Measurements from ENCODE around the gene DMRTC2. TPM values are rescaled to one million over a fixed set of nuclear protein-coding genes. Genes with fewer than 3 reads are reported as not detected.

The DMRTC2 gene
- total and polyA plus RNA-seq, 2 of the 13 experiments (the other 11 are each of a cell fraction or from before 2014, with no cell fraction given): not detected

DNA sequence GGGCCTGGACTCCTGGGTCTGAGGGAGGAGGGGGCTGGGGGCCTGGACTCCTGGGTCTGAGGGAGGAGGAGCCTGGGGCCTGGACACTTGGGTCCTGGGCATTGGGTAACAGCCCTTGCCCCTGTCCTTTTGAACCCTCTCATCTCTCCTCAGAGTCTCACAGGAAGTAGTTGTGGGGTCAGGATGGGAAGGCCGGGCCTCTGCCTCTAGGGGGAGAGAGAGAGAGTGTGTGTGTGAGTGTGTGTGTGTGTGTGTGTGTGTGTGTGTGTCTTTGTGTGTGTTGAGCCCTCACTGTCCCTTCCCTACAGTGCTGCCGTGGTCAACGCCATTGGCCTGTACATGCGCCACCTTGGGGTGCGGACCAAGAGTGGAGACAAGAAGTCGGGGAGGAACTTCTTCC lies 49.1 kb downstream of the DMRTC2 start (continued):
- TF ChIP-seq CHD4 (IDR thresholded peaks at IDR 0.05; ENCODE audit: borderline replicate concordance, low read length) (no peak), KMT2B (CRISPR knock-in tag; IDR thresholded peaks at IDR 0.05) (no peak), ZBTB38 (CRISPR knock-in tag; IDR thresholded peaks at IDR 0.05) (peak; percentile 61), CEBPB (IDR thresholded peaks at IDR 0.05; ENCODE audit: borderline replicate concordance, low read depth, low read length) (peak; percentile 25; the same call in 1 of the 2 replicates), TEAD2 (CRISPR knock-in tag; IDR thresholded peaks at IDR 0.05) (no peak), ZNF556 (CRISPR knock-in tag; IDR thresholded peaks at IDR 0.05; ENCODE audit: borderline replicate concordance) (no peak), ZNF446 (CRISPR knock-in tag; IDR thresholded peaks at IDR 0.05) (no peak), GFI1 (CRISPR knock-in tag; IDR thresholded peaks at IDR 0.05; ENCODE audit: borderline replicate concordance) (no peak), ZNF264 (CRISPR knock-in tag; IDR thresholded peaks at IDR 0.05) (no peak), ZNF10 (CRISPR knock-in tag; IDR thresholded peaks at IDR 0.05; ENCODE audit: borderline replicate concordance, low read depth) (no peak), GATAD2A (CRISPR knock-in tag; IDR thresholded peaks at IDR 0.05) (0 out of 2 replicates have a peak, but pooled peaks have one; percentile 18), RXRA (CRISPR knock-in tag; IDR thresholded peaks at IDR 0.05) (no peak), ZNF207 (IDR thresholded peaks at IDR 0.05; ENCODE audit: borderline replicate concordance) (no peak), ZNF749 (CRISPR knock-in tag; IDR thresholded peaks at IDR 0.05; ENCODE audit: borderline replicate concordance) (no peak)
- TF ChIP-seq, protein P1, sequence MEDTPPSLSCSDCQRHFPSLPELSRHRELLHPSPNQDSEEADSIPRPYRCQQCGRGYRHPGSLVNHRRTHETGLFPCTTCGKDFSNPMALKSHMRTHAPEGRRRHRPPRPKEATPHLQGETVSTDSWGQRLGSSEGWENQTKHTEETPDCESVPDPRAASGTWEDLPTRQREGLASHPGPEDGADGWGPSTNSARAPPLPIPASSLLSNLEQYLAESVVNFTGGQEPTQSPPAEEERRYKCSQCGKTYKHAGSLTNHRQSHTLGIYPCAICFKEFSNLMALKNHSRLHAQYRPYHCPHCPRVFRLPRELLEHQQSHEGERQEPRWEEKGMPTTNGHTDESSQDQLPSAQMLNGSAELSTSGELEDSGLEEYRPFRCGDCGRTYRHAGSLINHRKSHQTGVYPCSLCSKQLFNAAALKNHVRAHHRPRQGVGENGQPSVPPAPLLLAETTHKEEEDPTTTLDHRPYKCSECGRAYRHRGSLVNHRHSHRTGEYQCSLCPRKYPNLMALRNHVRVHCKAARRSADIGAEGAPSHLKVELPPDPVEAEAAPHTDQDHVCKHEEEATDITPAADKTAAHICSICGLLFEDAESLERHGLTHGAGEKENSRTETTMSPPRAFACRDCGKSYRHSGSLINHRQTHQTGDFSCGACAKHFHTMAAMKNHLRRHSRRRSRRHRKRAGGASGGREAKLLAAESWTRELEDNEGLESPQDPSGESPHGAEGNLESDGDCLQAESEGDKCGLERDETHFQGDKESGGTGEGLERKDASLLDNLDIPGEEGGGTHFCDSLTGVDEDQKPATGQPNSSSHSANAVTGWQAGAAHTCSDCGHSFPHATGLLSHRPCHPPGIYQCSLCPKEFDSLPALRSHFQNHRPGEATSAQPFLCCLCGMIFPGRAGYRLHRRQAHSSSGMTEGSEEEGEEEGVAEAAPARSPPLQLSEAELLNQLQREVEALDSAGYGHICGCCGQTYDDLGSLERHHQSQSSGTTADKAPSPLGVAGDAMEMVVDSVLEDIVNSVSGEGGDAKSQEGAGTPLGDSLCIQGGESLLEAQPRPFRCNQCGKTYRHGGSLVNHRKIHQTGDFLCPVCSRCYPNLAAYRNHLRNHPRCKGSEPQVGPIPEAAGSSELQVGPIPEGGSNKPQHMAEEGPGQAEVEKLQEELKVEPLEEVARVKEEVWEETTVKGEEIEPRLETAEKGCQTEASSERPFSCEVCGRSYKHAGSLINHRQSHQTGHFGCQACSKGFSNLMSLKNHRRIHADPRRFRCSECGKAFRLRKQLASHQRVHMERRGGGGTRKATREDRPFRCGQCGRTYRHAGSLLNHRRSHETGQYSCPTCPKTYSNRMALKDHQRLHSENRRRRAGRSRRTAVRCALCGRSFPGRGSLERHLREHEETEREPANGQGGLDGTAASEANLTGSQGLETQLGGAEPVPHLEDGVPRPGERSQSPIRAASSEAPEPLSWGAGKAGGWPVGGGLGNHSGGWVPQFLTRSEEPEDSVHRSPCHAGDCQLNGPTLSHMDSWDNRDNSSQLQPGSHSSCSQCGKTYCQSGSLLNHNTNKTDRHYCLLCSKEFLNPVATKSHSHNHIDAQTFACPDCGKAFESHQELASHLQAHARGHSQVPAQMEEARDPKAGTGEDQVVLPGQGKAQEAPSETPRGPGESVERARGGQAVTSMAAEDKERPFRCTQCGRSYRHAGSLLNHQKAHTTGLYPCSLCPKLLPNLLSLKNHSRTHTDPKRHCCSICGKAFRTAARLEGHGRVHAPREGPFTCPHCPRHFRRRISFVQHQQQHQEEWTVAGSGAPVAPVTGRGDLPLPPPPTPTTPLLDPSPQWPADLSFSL (CRISPR knock-in tag; IDR thresholded peaks at IDR 0.05): peak; percentile 99
- TF ChIP-seq, protein P2, sequence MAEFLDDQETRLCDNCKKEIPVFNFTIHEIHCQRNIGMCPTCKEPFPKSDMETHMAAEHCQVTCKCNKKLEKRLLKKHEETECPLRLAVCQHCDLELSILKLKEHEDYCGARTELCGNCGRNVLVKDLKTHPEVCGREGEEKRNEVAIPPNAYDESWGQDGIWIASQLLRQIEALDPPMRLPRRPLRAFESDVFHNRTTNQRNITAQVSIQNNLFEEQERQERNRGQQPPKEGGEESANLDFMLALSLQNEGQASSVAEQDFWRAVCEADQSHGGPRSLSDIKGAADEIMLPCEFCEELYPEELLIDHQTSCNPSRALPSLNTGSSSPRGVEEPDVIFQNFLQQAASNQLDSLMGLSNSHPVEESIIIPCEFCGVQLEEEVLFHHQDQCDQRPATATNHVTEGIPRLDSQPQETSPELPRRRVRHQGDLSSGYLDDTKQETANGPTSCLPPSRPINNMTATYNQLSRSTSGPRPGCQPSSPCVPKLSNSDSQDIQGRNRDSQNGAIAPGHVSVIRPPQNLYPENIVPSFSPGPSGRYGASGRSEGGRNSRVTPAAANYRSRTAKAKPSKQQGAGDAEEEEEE (CRISPR knock-in tag; IDR thresholded peaks at IDR 0.05; ENCODE audit: borderline replicate concordance): no peak
- TF ChIP-seq, protein P3, sequence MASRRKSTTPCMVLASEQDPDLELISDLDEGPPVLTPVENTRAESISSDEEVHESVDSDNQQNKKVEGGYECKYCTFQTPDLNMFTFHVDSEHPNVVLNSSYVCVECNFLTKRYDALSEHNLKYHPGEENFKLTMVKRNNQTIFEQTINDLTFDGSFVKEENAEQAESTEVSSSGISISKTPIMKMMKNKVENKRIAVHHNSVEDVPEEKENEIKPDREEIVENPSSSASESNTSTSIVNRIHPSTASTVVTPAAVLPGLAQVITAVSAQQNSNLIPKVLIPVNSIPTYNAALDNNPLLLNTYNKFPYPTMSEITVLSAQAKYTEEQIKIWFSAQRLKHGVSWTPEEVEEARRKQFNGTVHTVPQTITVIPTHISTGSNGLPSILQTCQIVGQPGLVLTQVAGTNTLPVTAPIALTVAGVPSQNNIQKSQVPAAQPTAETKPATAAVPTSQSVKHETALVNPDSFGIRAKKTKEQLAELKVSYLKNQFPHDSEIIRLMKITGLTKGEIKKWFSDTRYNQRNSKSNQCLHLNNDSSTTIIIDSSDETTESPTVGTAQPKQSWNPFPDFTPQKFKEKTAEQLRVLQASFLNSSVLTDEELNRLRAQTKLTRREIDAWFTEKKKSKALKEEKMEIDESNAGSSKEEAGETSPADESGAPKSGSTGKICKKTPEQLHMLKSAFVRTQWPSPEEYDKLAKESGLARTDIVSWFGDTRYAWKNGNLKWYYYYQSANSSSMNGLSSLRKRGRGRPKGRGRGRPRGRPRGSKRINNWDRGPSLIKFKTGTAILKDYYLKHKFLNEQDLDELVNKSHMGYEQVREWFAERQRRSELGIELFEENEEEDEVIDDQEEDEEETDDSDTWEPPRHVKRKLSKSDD (CRISPR knock-in tag; IDR thresholded peaks at IDR 0.05; ENCODE audit: low read depth): peak; percentile 36; the same call in 1 of the 2 replicates
